ENCODE measurements around the gene ZNF750.

GRCh38 chr17:82875407-82875856 lies 35.6 kb upstream of the ZNF750 start:
- no peak for TF ChIP-seq CTCF (IDR thresholded peaks at IDR 0.05)
- TF ChIP-seq EP300 (IDR thresholded peaks at IDR 0.05): no peak
- TF ChIP-seq POLR2A (IDR thresholded peaks at IDR 0.05): no peak

All from suprapubic skin (tissue), 3 donors.